ENCODE results near the gene MRPS16.

- TF ChIP-seq TAF1 (IDR thresholded peaks at IDR 0.05; ENCODE audit: borderline replicate concordance, low read depth, low read length) = peak; percentile 87
- peak; percentile 91 for TF ChIP-seq GABPA (IDR thresholded peaks at IDR 0.05; ENCODE audit: low read depth)
- no peak for TF ChIP-seq CTCF (IDR thresholded peaks at IDR 0.05)
- peak; percentile 86 for TF ChIP-seq ELF1 (IDR thresholded peaks at IDR 0.05)
- peak; percentile 95 for TF ChIP-seq CHD2 (IDR thresholded peaks at IDR 0.05; ENCODE audit: low read length, partially characterized antibody)
- no peak for TF ChIP-seq FOXJ3 (CRISPR knock-in tag; IDR thresholded peaks at IDR 0.05)
- TF ChIP-seq NFIC (IDR thresholded peaks at IDR 0.05; ENCODE audit: borderline replicate concordance) = no peak
Observed at GRCh38 chr10:73252445-73253224, at the start of gene MRPS16.

Measured in SK-N-SH (cell line).